H9 (cell line): Measurements from ENCODE around the gene ITIH4. TPM values are rescaled to one million over a fixed set of nuclear protein-coding genes. Genes with fewer than 3 reads are reported as not detected.

Experiments used
- DNase-seq: peaks from one replicate; pipeline ENCODE4 v3.0.0-alpha.2; 2017
- H2AFZ ChIP-seq: one replicate; pipeline ENCODE4 v1.6.1; 2013; ENCODE audit warnings: mild to moderate bottlenecking, low read length, control low read depth, moderate library complexity
- H2AK5ac ChIP-seq: 2 replicates; pipeline ENCODE4 v1.6.1; 2013; ENCODE audit warnings: low read length, control low read depth, mixed read lengths; ENCODE audit not compliant: insufficient read length
- H2BK120ac ChIP-seq: one replicate; pipeline ENCODE4 v1.6.1; 2013; ENCODE audit warnings: low read depth, mild to moderate bottlenecking, low read length, control low read depth, inconsistent platforms; ENCODE audit not compliant: poor library complexity, severe bottlenecking
- H2BK12ac ChIP-seq: 2 replicates; pipeline ENCODE4 v1.6.1; 2013; ENCODE audit warnings: low read length, control low read depth, mixed read lengths, low read depth; ENCODE audit not compliant: insufficient read length
- H2BK15ac ChIP-seq: 2 replicates; pipeline ENCODE4 v1.6.1; 2013; ENCODE audit warnings: low read depth, low read length, control low read depth
- H2BK20ac ChIP-seq: one replicate; pipeline ENCODE4 v1.6.1; 2013; ENCODE audit warnings: low read depth, mild to moderate bottlenecking, low read length, control low read depth, inconsistent platforms; ENCODE audit not compliant: poor library complexity, severe bottlenecking
- H2BK5ac ChIP-seq: 2 replicates; pipeline ENCODE4 v1.6.1; 2013; ENCODE audit warnings: low read length, control low read depth, mixed read lengths; ENCODE audit not compliant: insufficient read length
- H3K14ac ChIP-seq: 2 replicates; pipeline ENCODE4 v1.6.1; 2013; ENCODE audit warnings: low read length, control low read depth; ENCODE audit not compliant: insufficient read depth
- H3K18ac ChIP-seq: 2 replicates; pipeline ENCODE4 v1.6.1; 2013; ENCODE audit warnings: low read depth, mild to moderate bottlenecking, mixed read lengths, low read length, control low read depth; ENCODE audit not compliant: insufficient read length
- H3K23ac ChIP-seq: 2 replicates; pipeline ENCODE4 v1.6.1; 2013; ENCODE audit warnings: low read length, control low read depth, mixed read lengths, low read depth; ENCODE audit not compliant: insufficient read length
- H3K23me2 ChIP-seq: 2 replicates; pipeline ENCODE4 v1.6.1; 2013; ENCODE audit warnings: low read depth, mild to moderate bottlenecking, mixed read lengths, low read length, control low read depth; ENCODE audit not compliant: insufficient read length, poor library complexity, severe bottlenecking
- H3K27ac ChIP-seq: 2 replicates; pipeline ENCODE4 v1.5.1; 2013; ENCODE audit warnings: low read length, control low read depth, mixed read lengths, low read depth; ENCODE audit not compliant: insufficient read length
- H3K27me3 ChIP-seq: 2 replicates; pipeline ENCODE4 v1.6.1; 2013; ENCODE audit warnings: low read length, control low read depth, inconsistent platforms; ENCODE audit not compliant: insufficient read depth
- H3K4ac ChIP-seq: 2 replicates; pipeline ENCODE4 v1.6.1; 2013; ENCODE audit warnings: low read depth, mild to moderate bottlenecking, control low read depth, inconsistent platforms, low read length, moderate library complexity
- H3K4me1 ChIP-seq: 2 replicates; pipeline ENCODE4 v1.6.1; 2013; ENCODE audit warnings: low read length, control low read depth, inconsistent platforms; ENCODE audit not compliant: insufficient read depth
- H3K4me2 ChIP-seq: 2 replicates; pipeline ENCODE4 v1.6.1; 2013; ENCODE audit warnings: low read length, control low read depth, mixed read lengths; ENCODE audit not compliant: insufficient read length, insufficient read depth
- H3K56ac ChIP-seq: 2 replicates; pipeline ENCODE4 v1.6.1; 2013; ENCODE audit warnings: low read depth, mild to moderate bottlenecking, mixed read lengths, low read length, control low read depth; ENCODE audit not compliant: insufficient read length
- H3K79me1 ChIP-seq: 2 replicates; pipeline ENCODE4 v1.6.1; 2013; ENCODE audit warnings: low read depth, mild to moderate bottlenecking, moderate library complexity, low read length, control low read depth, inconsistent platforms; ENCODE audit not compliant: insufficient read depth, poor library complexity, severe bottlenecking
- H3K79me2 ChIP-seq: 2 replicates; pipeline ENCODE4 v1.6.1; 2013; ENCODE audit warnings: low read length, control low read depth, inconsistent platforms; ENCODE audit not compliant: insufficient read depth
- H3K9ac ChIP-seq: 2 replicates; pipeline ENCODE4 v1.6.1; 2013; ENCODE audit warnings: low read length, control low read depth, mixed read lengths; ENCODE audit not compliant: insufficient read length; ENCODE audit errors: extremely low read depth
- H3K9me3 ChIP-seq: one replicate; pipeline ENCODE4 v1.6.1; 2013; ENCODE audit warnings: low read depth, low read length, inconsistent platforms; ENCODE audit not compliant: control insufficient read depth
- H3T11ph ChIP-seq: one replicate; pipeline ENCODE4 v1.6.1; 2013; ENCODE audit warnings: mild to moderate bottlenecking, low read length, control low read depth, inconsistent platforms
- H4K20me1 ChIP-seq: one replicate; pipeline ENCODE4 v1.6.1; 2013; ENCODE audit not compliant: control insufficient read depth, insufficient read length, insufficient read depth
- H4K5ac ChIP-seq: 2 replicates; pipeline ENCODE4 v1.6.1; 2013; ENCODE audit warnings: low read depth, mild to moderate bottlenecking, mixed read lengths, low read length, control low read depth; ENCODE audit not compliant: insufficient read length
- H4K8ac ChIP-seq: replicated peaks from 2 replicates; pipeline ENCODE4 v1.6.1; 2013; ENCODE audit warnings: low read length, control low read depth, mixed read lengths, low read depth; ENCODE audit not compliant: insufficient read length
- H4K91ac ChIP-seq: 2 replicates; pipeline ENCODE4 v1.6.1; 2013; ENCODE audit warnings: low read depth, mild to moderate bottlenecking, moderate library complexity, mixed read lengths, low read length, control low read depth; ENCODE audit not compliant: insufficient read length
- H3K27ac Mint-ChIP-seq, 3 experiments: 2 replicates in 2 of 3; 3 replicates in 1 of 3; pipeline ENCODE4 v1.8.0; 2020 to 2021; ENCODE audit warnings: mixed read lengths in 3 of 3, mild to moderate bottlenecking in 1 of 3, moderate library complexity in 1 of 3
- H3K27me3 Mint-ChIP-seq: 2 replicates; pipeline ENCODE4 v1.8.0; 2021; ENCODE audit warnings: low read depth, mild to moderate bottlenecking, moderate library complexity, mixed read lengths
- H3K36me3 Mint-ChIP-seq, 3 experiments: 2 replicates in 2 of 3; 3 replicates in 1 of 3; pipeline ENCODE4 v1.8.0; 2020 to 2021; ENCODE audit warnings: low read depth in 3 of 3, mixed read lengths in 3 of 3; ENCODE audit not compliant: insufficient read depth in 1 of 3
- H3K4me1 Mint-ChIP-seq, 2 experiments: 2 replicates each; pipeline ENCODE4 v1.8.0; 2020; ENCODE audit warnings: mixed read lengths in 2 of 2
- H3K4me3 Mint-ChIP-seq, 2 experiments: 2 replicates in 1 of 2; 3 replicates in 1 of 2; pipeline ENCODE4 v1.8.0; 2020 to 2021; ENCODE audit warnings: mild to moderate bottlenecking in 2 of 2, mixed read lengths in 2 of 2, moderate library complexity in 1 of 2
- H3K9me3 Mint-ChIP-seq, 2 experiments: 2 replicates in 1 of 2; 3 replicates in 1 of 2; pipeline ENCODE4 v1.8.0; 2020; ENCODE audit warnings: mild to moderate bottlenecking in 2 of 2, mixed read lengths in 2 of 2, moderate library complexity in 1 of 2
- WGBS: extraction: QIAGEN DNeasy Blood & Tissue Kit; methylation state at CpG from one replicate; pipeline ENCODE4 v1.1.7; 2013; ENCODE audit warnings: missing lambda C conversion rate, low lambda C conversion rate, mixed read lengths; ENCODE audit not compliant: insufficient read length; ENCODE audit errors: extremely low coverage; 5-methylcytosine and 5-hydroxymethylcytosine counted together
- total RNA-seq: library from RNA; stranded (reverse); gene quantifications from 2 replicates; pipeline ENCODE4 v1.2.1, GENCODE V29; 2021
- TF ChIP-seq, protein P1 (sequence below): fragments of 200-600 bp; sonication (generic); conservative IDR thresholded peaks from 3 replicates; pipeline ENCODE4 v1.8.0; 2021; ENCODE audit warnings: antibody characterized with exemption, mild to moderate bottlenecking

ITIH4 gene
- total RNA-seq, 1 experiment from 2014 or later, result 3.0 TPM

DNA sequence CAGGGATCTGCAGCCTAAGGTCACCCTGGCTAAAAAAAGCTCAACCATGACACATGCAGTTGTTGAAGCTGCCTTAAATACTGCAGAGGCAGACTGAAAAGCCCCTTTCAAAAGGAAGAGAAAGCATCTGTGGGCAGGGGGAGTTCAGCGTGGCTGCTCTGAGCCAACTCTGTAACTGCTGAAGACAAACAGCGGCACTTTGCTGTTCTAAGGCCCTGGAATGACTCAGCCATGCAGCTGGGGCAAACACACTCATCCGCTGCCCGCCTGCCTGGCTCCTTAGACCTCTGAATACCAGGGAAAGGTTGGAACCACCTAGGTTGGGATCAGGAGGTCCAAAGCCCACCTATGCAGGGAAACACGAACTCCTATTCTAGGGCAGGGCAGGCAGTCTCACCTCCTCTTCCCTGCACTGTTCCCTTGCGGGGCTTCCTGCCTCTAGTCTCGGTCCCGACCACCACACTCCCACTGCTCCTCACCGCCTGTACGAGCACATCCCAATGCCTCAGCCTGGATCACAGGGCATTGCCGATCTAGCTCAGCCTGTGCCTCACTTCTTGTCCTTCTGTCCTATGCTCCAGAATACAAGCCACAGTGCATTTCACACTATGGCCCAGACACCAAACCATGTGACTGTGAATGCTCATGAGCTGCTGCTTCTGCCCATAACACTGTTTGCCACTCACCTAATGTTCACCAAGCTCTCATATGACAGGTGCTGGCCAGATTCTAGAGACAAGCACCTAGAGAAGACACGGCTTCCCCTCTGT lies 10.9 kb upstream of the ITIH4 start:
- no peak overlapping the region for H3K23ac ChIP-seq
- no CpG with 5 or more reads among the region's 12 CpGs for WGBS
- H3K4ac ChIP-seq, result no peak overlapping the region
- no peak overlapping the region for H3K14ac ChIP-seq
- H3K18ac ChIP-seq, result no peak overlapping the region
- no peak overlapping the region for H3K9ac ChIP-seq
- no peak for DNase-seq
- no peak overlapping the region for H3K4me2 ChIP-seq
- no peak overlapping the region for H3K27ac ChIP-seq
- Mint-ChIP-seq H3K27me3 (no peaks in the 10 kb centered on the region), H3K36me3 (peaks cover 0 to 10% (median 3%) of the 10 kb centered on the region in 3 experiments; a peak in 6 of 7 replicates), H3K4me3 (no peak overlapping the region), H3K9me3 (no peaks in the 10 kb centered on the region), H3K27ac (peak overlapping the region in 1 of 3 experiments; percentile 82; a peak in 2 of 7 replicates), H3K4me1 (peaks cover 0 to 11% of the 10 kb centered on the region in 2 experiments; a peak in 3 of 4 replicates)
- H2AK5ac ChIP-seq, result no peak overlapping the region
- H2AFZ ChIP-seq, result no peak overlapping the region
- H2BK120ac ChIP-seq, result no peak overlapping the region
- H2BK5ac ChIP-seq, result no peak overlapping the region
- H4K91ac ChIP-seq, result no peak overlapping the region
- no peaks in the 10 kb centered on the region for H3K4me1 ChIP-seq
- H3K23me2 ChIP-seq, result no peaks in the 10 kb centered on the region
- no peaks in the 10 kb centered on the region for H3K79me2 ChIP-seq
- no peaks in the 10 kb centered on the region for H3K9me3 ChIP-seq
- H4K8ac ChIP-seq, result no peak overlapping the region
- no peaks in the 10 kb centered on the region for H4K20me1 ChIP-seq
- H2BK20ac ChIP-seq, result no peak overlapping the region
- TF ChIP-seq, protein P1, sequence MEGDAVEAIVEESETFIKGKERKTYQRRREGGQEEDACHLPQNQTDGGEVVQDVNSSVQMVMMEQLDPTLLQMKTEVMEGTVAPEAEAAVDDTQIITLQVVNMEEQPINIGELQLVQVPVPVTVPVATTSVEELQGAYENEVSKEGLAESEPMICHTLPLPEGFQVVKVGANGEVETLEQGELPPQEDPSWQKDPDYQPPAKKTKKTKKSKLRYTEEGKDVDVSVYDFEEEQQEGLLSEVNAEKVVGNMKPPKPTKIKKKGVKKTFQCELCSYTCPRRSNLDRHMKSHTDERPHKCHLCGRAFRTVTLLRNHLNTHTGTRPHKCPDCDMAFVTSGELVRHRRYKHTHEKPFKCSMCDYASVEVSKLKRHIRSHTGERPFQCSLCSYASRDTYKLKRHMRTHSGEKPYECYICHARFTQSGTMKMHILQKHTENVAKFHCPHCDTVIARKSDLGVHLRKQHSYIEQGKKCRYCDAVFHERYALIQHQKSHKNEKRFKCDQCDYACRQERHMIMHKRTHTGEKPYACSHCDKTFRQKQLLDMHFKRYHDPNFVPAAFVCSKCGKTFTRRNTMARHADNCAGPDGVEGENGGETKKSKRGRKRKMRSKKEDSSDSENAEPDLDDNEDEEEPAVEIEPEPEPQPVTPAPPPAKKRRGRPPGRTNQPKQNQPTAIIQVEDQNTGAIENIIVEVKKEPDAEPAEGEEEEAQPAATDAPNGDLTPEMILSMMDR, result no peak
- no peak overlapping the region for H3T11ph ChIP-seq
- no peak overlapping the region for H4K5ac ChIP-seq
- no peaks in the 10 kb centered on the region for H3K27me3 ChIP-seq
- no peak overlapping the region for H3K56ac ChIP-seq
- no peak overlapping the region for H2BK15ac ChIP-seq
- no peak overlapping the region for H2BK12ac ChIP-seq
- no peaks in the 10 kb centered on the region for H3K79me1 ChIP-seq
